HG03442 (cell line): ENCODE data around the gene N4BP3.
A peak's percentile ranks its signal among the peaks of the same experiment; 100 is the strongest.

ENCODE experiments used
- ATAC-seq: cut with Tn5 transposase; IDR thresholded peaks from one replicate; pipeline ENCODE4 v1.9.1; 2021; ENCODE audit warnings: mild to moderate bottlenecking, moderate library complexity; ENCODE audit not compliant: unreplicated experiment

N4BP3 gene

DNA sequence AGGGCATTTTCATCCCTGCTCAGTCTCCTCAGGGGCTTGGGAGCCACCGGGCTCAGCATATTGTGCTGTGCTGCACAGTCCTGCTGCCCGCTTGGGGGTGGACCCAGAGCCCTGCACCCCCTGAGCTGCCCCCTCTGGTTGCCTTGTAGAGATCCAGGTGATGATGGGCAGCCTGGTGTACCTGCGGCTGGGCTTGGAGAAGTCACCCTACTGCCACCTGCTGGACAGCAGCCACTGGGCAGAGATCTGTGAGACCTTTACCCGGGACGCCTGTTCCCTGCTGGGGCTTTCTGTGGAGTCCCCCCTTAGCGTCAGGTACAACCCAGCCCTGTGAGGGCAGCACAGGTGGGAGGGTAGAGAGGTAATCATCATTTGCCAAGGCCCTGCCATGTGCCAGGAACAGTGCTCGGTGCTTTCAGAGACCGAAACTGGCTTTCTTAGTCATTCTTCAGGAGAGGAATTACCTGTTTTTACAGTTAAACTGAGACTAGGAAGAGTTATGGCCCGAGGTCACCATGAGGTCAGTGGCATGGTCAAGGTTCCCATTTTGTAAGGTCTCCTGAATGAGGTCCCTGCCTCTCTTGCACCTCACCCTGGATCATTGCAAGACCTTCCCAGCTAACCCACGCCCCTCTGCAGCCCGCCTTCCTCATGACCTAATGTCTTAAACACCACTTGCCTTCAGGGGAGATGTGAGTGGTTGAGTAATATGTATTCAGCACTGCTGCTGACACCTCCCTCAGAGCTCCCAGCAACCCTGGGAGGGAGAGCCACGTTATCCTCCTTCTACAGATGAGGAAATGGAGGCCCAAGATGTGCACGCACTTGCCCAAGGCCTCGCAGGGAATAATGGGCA is 32.9 kb downstream of the N4BP3 start:
- ATAC-seq = no peak

DNA sequence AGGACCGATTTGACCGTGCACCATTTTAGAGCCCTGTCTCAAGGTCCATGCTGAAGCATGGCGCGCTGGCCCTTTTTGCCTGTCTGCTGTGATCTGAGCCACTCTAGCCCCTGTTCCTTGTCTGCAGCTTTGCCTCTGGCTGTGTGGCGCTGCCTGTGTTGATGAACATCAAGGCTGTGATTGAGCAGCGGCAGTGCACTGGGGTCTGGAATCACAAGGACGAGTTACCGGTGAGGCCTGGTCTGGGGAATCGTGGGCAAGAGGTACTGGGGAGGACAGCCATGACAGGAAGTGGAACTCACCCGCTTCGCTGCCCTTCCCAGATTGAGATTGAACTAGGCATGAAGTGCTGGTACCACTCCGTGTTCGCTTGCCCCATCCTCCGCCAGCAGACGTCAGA is 34.1 kb downstream of the N4BP3 start:
- no peak for ATAC-seq

DNA sequence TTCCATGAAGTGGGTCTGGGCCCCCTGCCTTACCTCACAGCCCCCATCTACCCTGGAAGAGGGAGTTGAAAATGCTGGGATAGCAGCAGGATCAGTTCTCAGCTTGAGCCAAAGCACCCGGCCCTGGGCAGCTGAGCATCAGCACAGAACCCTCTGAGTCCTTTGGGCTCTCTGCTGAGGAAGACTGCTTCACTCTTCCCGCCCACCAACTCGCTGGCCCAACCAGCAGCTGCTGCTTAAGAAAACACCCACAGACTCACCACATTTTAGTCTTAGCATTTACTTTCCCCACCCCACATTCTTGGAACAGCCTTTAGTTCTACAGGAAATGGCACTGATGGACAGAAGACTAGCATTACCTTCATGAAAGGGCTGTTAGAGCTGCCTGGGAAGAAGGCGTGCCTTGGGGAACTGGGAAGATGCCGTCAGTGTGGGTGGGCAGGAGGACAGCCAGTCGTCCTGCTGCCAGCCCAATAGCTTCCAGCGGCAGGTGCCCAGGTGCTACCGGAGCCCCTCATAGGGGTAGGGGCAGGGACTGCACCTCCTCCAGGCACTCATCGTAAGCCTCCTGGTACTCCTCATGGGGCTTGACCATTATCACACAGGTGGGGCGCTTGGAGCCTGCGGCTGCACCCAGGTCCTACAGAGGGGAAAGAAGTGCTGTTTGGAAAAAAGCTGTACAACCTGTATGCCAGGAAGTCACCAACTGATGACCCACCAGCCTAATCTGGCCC is 36.0 kb downstream of the N4BP3 start:
- no peak for ATAC-seq

DNA sequence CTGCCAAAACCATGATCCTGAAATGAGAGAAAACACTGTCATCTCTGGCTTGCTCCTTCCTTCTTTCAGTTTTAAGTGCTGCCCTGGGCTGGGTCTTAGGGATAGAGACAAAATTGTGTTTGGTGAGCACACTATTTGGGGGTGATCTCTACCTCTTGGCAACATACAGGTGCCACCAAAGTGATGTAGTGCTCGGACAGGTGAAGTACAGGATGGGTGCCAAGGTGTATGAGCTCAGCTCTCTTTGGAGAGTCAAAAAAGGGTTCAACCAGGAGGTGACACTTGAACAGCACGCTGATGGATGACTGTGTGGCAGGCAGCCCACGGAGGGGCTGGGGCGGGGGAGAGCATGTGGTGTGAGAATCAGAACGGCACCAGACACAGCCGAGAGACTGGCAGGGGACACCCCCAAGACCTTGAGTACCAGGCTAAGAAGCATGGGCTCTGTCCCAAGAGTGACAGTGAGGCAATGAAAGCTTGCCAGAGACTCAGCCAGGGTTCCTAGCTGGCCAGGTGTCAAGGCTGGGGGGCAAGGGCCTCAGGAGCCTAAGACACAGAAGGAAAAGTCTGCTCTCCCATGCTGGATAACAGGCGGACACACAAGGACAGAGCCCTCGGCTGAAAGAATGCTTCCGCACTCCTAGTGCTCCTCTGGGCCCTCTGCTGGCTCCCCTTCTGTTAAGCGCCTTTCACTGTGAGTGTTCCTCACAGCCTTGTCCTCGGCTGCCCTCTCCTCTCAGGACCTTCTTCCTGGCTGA is 37.8 kb downstream of the N4BP3 start:
- no peak for ATAC-seq

DNA sequence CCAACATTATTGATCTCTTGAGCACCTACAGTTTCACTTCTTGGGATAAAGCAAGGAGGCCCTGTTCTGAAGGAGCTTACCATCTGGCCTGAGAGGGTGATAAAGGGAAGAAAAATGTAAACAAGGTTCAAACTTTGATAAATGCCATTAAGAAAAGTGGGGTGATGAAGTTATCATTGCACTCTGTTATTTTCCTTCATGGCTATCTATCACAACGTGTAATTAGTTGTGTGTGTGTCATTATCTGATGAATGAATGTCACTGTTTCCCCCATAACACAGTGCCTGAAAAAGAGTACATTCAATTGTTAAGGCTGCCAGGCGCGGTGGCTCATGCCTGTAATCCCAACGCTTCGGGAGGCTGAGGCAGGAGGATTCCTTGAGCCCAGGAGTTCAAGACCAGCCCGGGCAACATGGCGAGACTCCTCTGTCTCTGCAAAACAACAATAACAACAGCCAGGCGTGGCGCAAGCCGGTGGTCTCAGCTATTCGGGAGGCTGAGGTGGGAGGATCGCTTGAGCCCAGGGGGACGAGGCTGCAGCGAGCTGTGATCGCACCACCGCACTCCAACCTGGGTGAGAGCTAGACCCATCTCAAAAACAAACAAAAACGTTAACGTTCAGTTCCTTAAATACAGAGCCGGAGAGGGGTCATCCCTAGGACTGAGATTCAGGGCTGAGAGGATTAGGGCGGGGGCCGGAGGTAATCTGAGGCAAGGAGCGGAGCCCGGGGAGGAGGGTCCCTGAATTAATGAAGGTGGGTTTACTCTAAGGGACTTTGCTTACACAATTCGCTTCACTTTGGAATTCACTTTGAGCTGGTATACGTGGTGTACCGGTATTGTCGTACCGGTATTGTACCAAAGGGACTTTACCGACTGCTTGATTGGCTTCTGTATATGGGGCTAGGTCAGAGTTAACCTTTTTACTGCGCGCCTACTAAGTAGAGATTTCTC is 39.4 kb downstream of the N4BP3 start:
- ATAC-seq = no peak

DNA sequence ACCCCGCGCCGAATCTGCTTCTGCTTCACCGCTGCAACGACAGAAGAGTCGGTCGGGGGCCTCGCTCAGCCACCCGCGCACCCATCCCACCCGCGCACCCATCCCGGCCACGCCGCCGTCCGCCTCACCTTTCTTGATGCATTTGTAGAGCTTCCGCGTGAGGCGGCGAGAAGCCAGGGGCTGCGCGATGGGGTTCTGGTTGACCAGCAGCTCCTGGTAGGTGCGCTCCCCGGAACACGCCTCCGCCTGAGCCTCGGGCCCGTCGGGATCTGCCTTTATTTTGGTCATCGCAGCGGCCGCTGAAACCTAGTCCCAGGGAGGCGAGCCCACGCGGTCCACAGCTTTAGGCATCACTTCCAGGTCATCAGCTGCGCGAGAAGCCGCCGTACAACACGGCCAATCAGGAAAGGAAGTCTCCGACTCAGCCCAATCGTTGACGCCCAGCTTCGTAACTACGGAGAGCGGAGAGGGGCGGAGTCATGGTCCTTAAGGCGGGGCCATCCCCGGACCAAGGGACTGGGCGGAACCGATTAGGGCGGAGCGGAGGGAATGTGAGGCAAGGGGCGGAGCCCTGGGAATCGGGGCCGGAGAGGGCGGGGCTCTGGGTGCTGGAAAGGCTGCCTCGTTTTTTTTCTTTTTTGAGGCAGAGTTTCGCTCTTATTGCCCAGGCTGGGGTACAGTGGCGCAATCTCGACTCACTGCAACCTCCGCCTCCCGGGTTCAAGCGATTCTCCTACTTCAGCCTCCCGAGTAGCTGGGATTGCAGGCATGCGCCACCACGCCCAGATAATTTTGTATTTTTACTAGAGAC is 40.4 kb downstream of the N4BP3 start, which contains the start of gene NHP2:
TSS of gene NHP2 (minus strand) at position 356 of the 811 bp plus-strand sequence. CDS start at position 288, 68 bp downstream.
- peak; percentile 98 for ATAC-seq

DNA sequence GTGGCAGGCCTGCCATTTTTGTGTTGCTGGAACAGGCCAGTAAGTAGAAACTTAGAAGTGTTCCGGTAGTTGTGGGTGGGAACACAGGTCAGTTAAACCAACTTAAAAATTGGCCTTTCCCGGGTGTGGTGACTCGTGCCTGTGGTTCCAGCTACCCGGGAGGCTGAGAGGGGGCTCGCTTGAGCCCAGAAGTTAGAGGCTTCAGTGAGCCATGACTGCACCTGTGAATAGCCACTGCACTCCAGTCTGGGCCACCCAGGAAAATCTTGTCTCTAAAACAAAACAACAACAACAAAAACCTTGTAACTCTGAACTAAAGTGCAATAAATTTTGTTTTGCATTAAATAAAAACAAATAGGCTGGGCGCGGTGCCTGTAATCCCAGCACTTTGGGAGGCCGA is 41.7 kb downstream of the N4BP3 start:
- ATAC-seq = no peak

DNA sequence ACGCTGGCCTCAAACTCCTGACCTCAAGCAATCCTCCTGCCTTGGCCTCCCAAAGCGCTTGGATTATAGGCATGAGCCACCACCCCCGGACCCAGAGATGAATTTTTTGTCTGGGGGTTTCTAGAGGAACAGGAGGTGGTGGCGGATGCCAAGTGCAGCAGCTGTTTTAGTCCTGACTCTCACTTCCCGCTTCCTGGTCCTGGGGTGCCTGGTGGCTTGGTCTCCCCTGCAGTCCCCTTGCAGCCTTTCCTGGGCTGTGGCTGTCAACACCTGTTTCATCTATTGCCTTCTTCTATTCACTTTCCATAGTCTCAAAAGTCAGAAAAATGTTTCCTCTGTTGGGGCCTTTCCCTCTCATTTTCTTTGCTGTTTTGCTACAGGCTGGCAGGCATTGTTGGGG is 46.8 kb downstream of the N4BP3 start:
- no peak for ATAC-seq

DNA sequence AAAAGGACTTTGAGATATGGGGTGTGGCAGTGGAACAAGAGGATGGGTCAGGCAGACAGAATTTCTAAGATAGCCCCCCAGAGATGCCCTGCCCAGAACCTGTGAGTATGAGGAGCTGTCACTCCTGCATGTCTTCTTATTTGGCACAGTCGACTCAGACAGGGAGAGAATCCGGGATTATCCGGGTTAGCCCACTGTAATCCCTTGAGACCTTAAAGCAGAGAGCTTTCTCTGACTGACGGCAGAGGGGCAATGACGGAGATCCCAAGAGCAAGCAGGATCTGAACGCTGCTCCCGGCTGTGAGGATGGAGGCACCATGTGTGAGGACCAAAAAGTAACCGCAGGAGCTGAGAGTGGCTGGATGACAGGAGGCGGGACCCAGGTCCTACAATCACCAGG is 49.1 kb downstream of the N4BP3 start:
- ATAC-seq = no peak

DNA sequence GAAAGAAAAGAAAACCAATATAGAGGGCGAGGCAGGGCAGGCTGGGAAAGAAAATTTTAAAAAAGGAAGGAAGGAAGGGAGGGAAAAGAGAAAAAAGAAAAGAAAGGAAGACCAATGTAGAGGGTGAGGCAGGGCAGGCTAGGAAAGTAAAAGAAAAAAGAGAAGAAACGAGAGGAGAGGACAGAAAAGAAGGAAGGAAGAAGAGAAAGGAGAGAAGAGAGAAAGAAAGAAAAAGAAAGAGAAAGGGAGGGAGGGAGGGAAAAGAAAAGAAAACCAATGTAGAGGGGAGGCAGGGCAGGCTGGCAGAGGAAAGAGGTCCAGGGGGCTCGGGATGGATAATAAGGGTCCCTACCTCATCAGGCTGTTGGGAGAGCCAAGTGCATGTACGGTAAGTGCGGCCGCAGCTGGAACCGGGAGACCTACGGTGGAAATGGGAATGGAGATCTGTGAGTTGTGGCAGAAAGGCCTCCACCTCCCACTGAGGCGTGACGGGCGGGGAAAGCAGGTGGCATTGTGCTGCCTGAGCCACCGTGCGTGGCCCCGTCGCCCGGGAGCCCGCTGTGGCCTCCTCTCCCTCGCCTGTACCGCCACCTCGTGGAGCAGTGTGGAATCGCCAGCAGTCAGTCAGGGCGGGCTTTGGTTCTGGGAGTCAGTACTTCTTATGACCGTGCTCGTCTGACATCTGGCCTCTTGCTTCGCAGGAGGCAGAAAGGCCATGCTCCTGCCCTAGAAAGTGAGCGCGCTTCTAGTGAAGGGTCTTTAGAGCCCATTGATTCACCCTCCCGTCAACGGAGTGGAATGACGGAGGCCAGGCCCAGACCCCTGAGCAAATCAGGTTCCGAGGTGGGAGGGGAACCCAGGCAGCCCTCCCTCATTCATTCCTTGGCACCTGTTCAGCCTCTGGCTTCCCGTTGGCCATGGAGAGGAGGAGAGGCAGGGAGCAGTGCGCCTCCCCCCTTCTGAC is 50.7 kb downstream of the N4BP3 start:
- peak; percentile 84 for ATAC-seq

DNA sequence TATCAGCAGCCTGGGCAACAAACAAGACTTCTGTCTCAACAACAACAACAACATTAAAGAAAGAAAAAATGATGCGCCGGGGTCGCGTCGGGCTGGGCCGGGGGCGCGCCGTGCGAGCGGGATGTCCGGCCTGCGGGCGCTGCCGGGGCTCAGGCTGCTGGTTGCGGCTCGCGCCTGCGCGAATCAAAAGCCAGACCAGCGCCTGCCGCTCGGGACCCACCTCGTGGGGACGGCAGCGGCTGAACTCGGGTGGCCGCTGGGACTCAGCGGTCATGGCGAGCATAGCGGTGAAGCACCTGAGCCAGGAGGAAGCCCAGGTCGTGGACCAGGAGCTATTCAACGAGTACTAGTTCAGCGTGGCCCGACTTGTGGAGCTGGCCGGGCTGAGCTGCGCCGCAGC is 52.2 kb downstream of the N4BP3 start:
- ATAC-seq = no peak

DNA sequence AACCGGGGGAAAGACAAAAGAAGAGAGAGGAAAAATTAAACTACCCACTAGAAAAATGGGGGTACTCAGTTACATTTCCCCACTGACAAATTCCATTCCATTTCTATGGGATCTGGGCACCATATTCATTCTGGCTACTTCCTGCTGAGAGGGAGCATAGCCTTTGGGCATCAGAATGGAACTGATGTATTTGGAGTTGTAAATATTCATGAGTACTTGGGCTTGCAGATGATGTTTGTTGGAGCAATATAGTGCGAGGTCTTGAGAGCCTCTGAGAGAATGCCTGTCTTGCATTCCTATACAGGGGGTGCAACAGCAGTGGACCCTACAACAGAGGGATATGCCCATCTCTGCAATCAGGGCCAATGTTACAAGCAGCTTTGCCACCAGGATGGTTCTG is 57.1 kb downstream of the N4BP3 start:
- ATAC-seq = no peak

DNA sequence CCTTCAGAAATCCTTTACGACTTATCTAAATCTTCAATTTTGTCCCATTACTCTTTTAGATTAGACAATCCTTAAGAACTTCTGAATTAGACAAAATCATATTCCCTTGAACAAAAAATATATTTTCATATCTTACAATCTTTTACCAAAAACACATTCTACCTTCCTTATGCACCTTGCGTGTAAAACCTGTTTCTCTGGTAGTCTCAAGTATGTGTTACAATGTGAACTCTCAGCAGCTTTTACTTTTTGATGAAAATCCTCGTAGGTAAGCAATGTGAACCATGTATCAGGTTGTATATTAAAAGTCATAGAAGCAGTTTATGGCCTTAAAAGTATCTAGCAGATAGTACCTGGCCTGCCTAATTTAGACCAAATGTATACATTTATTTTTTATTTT is 61.1 kb downstream of the N4BP3 start:
- no peak for ATAC-seq
